GM21619 (cell line): ENCODE data around the gene CLIC3.

Source experiments
- ATAC-seq: cut with Tn5 transposase; IDR thresholded peaks from one replicate; pipeline ENCODE4 v1.9.1; 2021; ENCODE audit not compliant: unreplicated experiment

The CLIC3 gene

GRCh38 chr9:136955202-136955942 lies 41.0 kb downstream of the CLIC3 start:
- ATAC-seq: no peak

- no peak for ATAC-seq
Measured at GRCh38 chr9:136954270-136955083, 41.9 kb downstream of the CLIC3 start.

GRCh38 chr9:136953771-136954269 lies 42.5 kb downstream of the CLIC3 start:
- ATAC-seq: no peak

GRCh38 chr9:136952876-136953770 lies 43.2 kb downstream of the CLIC3 start:
- ATAC-seq: no peak

- ATAC-seq: no peak
Measured at GRCh38 chr9:136952321-136952850, 44.0 kb downstream of the CLIC3 start.

- no peak for ATAC-seq
Measured at GRCh38 chr9:136951541-136952320, 44.6 kb downstream of the CLIC3 start, which contains the start of gene LCN12. LCN12 (plus strand) TSS chr9:136952273; CDS start chr9:136952328, 55 bp downstream.

GRCh38 chr9:136950656-136951276 lies 45.6 kb downstream of the CLIC3 start:
- no peak for ATAC-seq

- ATAC-seq: peak; percentile 73
Measured at GRCh38 chr9:136949817-136950655, 46.3 kb downstream of the CLIC3 start.

GRCh38 chr9:136949239-136949816 lies 47.0 kb downstream of the CLIC3 start:
- no peak for ATAC-seq

GRCh38 chr9:136947955-136948510 lies 48.3 kb downstream of the CLIC3 start:
- ATAC-seq: no peak

GRCh38 chr9:136947028-136947891 lies 49.1 kb downstream of the CLIC3 start:
- no peak for ATAC-seq

- ATAC-seq: no peak
Measured at GRCh38 chr9:136946228-136947027, 49.9 kb downstream of the CLIC3 start.

GRCh38 chr9:136945333-136946227 lies 50.8 kb downstream of the CLIC3 start:
- no peak for ATAC-seq
